Esophagus mucosa (tissue), 1 donor: ENCODE measurements around the gene BIVM. TPM values are rescaled to one million over a fixed set of nuclear protein-coding genes. Genes with fewer than 3 reads are reported as not detected.
"Not testable (repeated sequence)": the region's sequence is repeated elsewhere in the genome, so short reads cannot be mapped to it uniquely, and the experiment has no call there.

ENCODE experiments used
- ATAC-seq: fragments of 200-7000 bp; cut with Tn5 transposase; one replicate; pipeline ENCODE4 v1.9.1; 2020
- total RNA-seq: library from RNA; stranded (reverse); gene quantifications from one replicate; pipeline ENCODE4 v1.2.4, GENCODE V29; 2023
- donor health status: DM: yes; HTN: yes; CAD: no.

The BIVM gene, protein sequence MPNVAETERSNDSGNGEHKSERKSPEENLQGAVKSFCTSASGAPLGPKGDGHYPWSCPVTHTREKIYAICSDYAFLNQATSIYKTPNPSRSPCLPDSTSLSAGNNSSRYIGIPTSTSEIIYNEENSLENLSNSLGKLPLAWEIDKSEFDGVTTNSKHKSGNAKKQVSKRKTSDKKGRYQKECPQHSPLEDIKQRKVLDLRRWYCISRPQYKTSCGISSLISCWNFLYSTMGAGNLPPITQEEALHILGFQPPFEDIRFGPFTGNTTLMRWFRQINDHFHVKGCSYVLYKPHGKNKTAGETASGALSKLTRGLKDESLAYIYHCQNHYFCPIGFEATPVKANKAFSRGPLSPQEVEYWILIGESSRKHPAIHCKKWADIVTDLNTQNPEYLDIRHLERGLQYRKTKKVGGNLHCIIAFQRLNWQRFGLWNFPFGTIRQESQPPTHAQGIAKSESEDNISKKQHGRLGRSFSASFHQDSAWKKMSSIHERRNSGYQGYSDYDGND
- total RNA-seq: 5.5 TPM

- peak; percentile 99 for ATAC-seq
These were observed at the start of gene BIVM, which contains the start of gene POGLUT2 for GRCh38 chr13:102798581-102799425. Gene BIVM (plus strand): TSS chr13:102799119. CDS start chr13:102807268, 8,149 bp downstream. Gene POGLUT2 (minus strand): TSS chr13:102798976. CDS start chr13:102798670, 306 bp downstream.

DNA sequence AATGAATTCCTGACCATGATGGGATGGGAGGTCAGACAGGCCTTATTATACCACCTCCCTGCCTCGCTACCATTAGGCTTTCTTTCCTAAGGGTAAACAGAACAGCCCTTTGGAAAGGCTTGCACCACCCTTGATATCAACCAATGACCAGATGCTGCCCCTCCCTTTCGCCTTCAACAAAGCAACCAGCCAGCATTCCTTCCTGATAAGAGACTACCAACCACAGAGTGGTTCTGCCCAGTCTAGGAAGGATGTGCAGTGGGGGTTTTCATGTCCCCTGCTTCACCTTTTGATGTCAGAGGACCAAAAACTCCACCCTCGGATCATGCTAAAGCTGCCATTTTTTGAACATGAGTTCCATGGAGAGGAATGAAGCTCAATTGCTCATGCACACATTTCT, 47.0 kb upstream of the BIVM start:
- no peak for ATAC-seq

DNA sequence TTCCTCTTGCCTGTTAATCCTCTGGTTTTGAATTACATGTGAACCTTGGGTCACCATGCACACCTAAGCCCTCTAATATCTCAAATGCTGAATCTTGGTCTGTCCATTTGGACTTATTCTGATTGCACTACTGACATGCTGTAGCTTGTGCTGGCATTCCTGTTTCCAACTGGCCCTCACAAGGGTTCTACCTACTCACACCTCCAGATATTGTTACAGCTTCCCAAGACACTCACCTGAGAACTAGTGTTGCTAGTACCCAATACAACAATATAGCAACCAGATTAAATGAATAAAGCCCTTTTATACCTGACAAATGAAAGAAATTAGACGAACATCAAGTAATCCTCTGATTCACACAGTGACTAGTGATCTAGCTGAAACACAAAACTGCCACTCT, 41.9 kb upstream of the BIVM start:
- no peak for ATAC-seq

- no peak for ATAC-seq
These were observed 40.1 kb upstream of the BIVM start for GRCh38 chr13:102758842-102759241.

GRCh38 chr13:102761071-102761470, 37.8 kb upstream of the BIVM start:
- no peak for ATAC-seq

DNA sequence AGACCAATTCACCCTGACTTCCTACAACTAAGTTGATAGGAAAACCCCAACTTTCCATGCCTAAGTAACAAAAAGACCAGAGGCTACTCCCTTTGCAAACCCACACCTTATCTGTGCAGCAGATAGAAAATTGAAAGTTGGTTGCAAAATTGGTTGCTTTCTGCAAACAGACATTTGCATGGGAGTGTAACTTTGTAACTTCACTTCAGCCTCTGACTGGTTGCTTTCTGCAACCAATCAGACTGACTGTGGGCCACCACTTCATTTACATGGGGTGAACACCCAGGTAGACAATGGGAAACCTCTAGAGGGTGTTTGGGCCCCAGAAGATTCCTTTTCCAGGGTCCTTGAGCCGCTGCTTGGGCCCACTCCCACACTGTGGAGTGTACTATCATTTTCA, 35.2 kb upstream of the BIVM start:
- no peak for ATAC-seq

- ATAC-seq: no peak
These were observed 30.0 kb upstream of the BIVM start for GRCh38 chr13:102768909-102769308.

DNA sequence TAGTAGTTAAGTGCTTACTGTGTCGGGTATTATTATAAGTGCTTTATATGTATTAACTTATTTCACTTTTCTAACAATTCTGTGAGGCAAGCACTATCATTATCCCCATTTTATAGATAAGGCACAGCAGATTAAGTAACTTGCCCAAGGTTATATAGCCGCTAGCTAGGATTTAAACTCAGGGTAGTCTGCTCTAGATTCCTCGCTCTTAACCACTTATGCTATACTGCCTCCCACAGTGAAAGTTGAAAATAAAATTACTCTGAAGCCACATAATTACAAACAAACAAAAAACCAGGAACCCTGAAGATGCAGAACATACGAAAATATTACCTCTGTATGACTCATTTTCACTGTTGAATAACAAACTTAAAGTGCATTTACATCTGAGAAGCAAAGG, 29.2 kb upstream of the BIVM start:
- no peak for ATAC-seq

- ATAC-seq: no peak
These were observed 28.5 kb upstream of the BIVM start for GRCh38 chr13:102770435-102770834.

- ATAC-seq: no peak
These were observed 27.4 kb upstream of the BIVM start for GRCh38 chr13:102771298-102772041.

- ATAC-seq: no peak
These were observed 26.9 kb upstream of the BIVM start for GRCh38 chr13:102772042-102772425.

DNA sequence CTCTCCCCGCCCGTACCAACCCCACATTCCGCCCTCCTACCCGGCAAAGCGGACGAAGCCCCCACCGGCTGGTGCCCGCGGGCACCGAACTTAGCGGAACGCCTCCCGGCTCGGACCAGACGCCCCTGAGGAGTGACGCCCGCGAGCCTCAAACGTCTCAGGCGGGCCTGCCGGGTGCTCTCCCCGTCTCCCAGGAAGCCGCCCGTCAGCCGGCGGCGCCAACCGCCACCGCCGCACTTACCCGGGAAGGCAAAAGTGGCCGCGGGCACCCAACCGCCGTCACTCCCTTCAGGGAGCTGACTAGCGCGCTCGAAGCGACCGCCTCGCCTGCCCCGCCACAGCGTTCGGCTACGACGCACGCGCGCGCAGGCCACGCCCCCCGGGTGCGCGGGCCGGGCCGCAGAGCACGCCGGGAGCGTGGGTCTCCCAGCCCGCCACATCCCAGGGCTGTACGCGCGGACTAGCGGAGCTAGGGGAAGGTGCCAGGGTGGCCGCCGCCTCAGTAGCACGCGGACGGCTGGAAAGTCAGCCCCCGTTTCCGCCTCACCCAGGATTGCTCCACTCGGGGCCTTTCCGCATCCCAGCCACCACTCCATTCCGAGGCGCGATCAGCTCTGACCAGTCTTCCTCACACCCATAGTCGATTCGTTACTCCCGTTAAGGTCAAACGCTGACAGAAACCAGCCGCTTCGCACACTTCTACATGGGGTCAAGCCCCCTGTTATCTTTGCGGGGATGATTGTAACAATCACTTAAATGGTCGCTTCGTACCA, 25.3 kb upstream of the BIVM start, which contains the start of gene TEX30:
Gene TEX30 (minus strand): TSS at position 346 of the 773 bp plus-strand sequence. CDS start 3,760 bp downstream, outside the sequence.
- ATAC-seq: peak; percentile 99

GRCh38 chr13:102774214-102774568, 24.7 kb upstream of the BIVM start:
- no peak for ATAC-seq

GRCh38 chr13:102774591-102775520, 24.1 kb upstream of the BIVM start:
- no peak for ATAC-seq

DNA sequence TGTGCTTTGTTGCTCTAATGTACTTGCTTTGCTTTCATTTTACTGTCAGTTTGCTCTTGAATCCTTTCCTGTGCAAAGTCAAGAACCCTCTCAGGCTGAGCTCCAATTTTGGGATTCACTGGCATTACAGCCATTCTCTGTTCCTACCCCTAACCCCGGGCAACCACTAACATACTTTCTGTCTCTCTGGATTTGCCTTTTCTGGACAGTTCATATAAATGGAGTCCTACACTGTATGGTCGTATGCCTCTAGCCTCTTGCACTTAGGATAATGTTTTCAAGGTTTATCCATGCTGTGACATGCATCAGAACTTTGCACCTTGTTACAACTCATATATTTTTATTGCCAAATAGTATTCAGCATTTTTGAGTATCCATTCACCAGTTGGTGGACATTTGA, 22.6 kb upstream of the BIVM start:
- ATAC-seq: no peak

- ATAC-seq: no peak
These were observed 21.2 kb upstream of the BIVM start for GRCh38 chr13:102777736-102778135.

DNA sequence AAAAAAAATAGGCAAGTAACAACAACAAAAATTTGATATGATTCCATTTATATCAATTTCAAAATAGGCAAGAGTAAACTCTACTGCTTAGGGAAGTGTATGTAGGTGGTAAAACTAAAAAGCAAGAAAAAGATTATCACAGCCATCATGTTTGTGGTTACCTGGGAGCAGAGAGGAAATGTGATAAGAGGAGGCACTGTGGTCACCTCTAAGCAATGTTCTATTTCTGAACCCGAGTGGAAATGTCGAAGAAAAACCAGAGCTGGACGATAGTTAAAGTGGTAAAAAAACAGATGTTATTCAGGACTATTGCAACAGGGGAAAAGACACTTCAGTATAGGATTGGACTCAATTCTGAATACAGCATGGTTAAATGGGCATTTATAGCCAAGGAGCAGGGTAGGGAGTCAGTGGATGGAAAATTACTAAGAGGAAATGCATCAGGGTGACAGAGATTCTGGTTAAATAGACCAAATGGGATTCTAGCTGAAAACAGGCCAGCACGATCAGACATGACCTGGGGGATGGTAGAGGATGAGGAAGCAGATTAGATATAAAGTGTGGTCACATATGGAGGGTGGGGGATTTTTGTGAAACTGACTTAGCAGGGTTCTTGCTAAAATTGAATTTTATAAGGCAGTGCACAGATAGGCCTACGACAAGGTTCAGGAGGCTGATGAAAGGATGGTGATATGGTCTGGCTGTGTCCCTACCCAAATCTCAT, 19.3 kb upstream of the BIVM start:
- ATAC-seq: no peak

DNA sequence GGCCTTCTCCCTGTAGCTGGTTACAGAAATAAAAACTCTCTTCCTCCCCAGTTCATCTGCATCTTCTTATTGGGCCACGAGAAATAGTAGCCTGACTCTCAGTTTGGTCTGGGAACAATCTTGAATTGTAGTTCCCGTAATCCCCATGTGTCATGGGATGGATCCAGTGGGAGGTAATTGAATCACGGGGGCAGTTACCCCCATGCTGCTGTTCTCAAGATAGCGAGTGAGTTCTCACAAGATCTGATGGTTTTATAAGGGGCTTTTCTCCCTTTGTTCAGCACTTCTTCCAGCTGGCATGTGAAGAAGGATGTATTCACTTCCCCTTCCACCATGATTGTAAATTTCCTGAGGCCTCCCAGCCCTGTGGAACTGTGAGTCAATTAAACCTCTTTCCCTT, 18.3 kb upstream of the BIVM start:
- ATAC-seq: not testable (repeated sequence)

DNA sequence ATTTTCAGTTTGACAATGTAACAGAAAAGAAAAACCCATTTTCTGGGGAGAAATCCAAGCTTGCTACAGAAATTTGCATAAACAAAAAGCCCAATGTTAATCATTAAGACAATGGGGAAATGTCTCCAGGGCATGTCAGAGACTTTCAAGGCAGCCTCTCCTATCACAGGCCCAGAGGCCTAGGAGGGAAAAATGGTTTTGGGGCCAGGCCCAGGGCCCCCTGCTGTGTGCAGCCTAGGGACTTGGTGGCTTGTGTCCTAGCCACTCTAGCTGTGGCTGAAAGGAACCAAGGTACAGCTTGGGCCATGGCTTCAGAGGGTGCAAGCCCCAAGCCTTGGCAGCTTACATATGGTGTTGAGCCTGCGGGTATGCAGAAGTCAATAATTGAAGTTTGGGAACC, 17.3 kb upstream of the BIVM start:
- no peak for ATAC-seq

- no peak for ATAC-seq
These were observed 14.4 kb upstream of the BIVM start for GRCh38 chr13:102784483-102784882.
